ENCODE measurements around the gene CNGA1. TPM values are rescaled to one million over a fixed set of nuclear protein-coding genes. Genes with fewer than 3 reads are reported as not detected.

CNGA1 gene
- total and polyA plus RNA-seq, 8 donors = 0.73 to 2.0 (median 1.5) TPM; not detected in 1

GRCh38 chr4:48038666-48039065 is 22.2 kb upstream of the CNGA1 start:
- no peaks in the 10 kb centered on the region for H3K36me3 ChIP-seq
- ATAC-seq = no peak
- intact Hi-C loops (cut with DNase I) = no loop called here

GRCh38 chr4:48037117-48037462 is 20.6 kb upstream of the CNGA1 start:
- Histone ChIP-seq H3K4me1 (no peaks in the 10 kb centered on the region), H3K4me3 (no peak overlapping the region), H3K9me3 (no peaks in the 10 kb centered on the region), H3K27me3 (peaks cover 0 to 8% of the 10 kb centered on the region in 2 donors), H3K27ac (no peak overlapping the region), H3K36me3 (no peaks in the 10 kb centered on the region)
- no peak for ATAC-seq
- TF ChIP-seq, protein P1, sequence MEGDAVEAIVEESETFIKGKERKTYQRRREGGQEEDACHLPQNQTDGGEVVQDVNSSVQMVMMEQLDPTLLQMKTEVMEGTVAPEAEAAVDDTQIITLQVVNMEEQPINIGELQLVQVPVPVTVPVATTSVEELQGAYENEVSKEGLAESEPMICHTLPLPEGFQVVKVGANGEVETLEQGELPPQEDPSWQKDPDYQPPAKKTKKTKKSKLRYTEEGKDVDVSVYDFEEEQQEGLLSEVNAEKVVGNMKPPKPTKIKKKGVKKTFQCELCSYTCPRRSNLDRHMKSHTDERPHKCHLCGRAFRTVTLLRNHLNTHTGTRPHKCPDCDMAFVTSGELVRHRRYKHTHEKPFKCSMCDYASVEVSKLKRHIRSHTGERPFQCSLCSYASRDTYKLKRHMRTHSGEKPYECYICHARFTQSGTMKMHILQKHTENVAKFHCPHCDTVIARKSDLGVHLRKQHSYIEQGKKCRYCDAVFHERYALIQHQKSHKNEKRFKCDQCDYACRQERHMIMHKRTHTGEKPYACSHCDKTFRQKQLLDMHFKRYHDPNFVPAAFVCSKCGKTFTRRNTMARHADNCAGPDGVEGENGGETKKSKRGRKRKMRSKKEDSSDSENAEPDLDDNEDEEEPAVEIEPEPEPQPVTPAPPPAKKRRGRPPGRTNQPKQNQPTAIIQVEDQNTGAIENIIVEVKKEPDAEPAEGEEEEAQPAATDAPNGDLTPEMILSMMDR (IDR thresholded peaks at IDR 0.05) = no peak
- intact Hi-C loops (cut with DNase I) = no loop called here
- no peak for DNase-seq

More at GRCh38 chr4:48038666-48039065, 22.2 kb upstream of the CNGA1 start:
- H3K4me1 ChIP-seq = no peaks in the 10 kb centered on the region
- TF ChIP-seq, protein P1 (IDR thresholded peaks at IDR 0.05) = no peak
- H3K9me3 ChIP-seq = no peaks in the 10 kb centered on the region
- no peak overlapping the region for H3K27ac ChIP-seq
- DNase-seq = no peak
- H3K4me3 ChIP-seq = no peak overlapping the region
- H3K27me3 ChIP-seq = peaks cover 0 to 8% of the 10 kb centered on the region in 2 donors

DNA sequence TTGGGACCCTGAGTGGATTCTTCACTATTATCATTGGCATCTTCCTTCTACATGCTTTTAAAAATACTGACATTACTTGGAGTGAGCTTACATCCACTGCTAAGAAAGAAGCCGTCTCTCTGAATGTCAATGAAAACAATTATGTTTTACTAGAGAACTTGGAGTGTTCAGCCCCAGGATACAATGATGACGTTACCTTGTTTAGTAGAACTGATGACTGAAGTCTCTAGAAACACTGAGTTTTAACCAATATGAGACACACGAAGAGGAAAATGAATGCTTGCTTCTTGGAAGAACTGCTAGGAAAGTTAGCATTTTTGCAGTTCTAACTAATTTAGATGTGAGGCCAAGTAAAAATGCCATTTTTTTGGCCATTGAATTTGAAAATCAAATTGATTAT is 19.5 kb upstream of the CNGA1 start:
- no peak for ATAC-seq
- Histone ChIP-seq H3K4me3 (no peak overlapping the region), H3K27me3 (peaks cover 0 to 4% of the 10 kb centered on the region in 2 donors), H3K9me3 (no peaks in the 10 kb centered on the region), H3K36me3 (no peaks in the 10 kb centered on the region), H3K4me1 (no peaks in the 10 kb centered on the region), H3K27ac (no peak overlapping the region)
- intact Hi-C loops (cut with DNase I) = no loop called here
- TF ChIP-seq, protein P1 (IDR thresholded peaks at IDR 0.05) = no peak
- DNase-seq = no peak

DNA sequence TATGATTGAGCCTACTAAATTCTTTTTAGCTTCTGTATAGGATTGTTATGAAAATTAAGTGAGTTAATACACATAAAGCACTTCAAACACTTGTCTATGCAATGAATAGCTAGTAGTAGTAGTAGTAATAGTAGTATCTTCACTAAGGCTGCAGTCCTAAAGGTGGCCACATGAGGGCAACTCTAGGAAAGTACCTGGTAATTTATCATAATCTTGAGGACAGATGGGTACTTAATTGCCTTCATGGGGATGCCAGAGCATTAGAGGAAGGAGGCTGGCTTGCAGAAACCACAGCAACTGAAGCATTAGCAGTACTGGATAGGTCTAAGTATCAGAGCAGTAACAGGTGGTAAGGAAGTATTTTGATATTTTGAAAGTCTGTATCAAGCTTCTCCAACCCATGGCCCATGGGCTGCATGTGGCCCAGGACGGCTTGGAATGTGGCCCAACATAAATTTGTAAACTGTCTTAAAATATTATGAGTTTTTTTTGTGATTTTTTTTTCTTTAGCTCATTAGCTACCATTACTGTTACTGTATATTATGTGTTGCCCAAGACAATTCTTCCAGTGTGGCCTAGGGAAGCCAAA is 17.4 kb upstream of the CNGA1 start:
- DNase-seq (no peak), ATAC-seq (peak; percentile 60)
- Histone ChIP-seq H3K4me1 (no peaks in the 10 kb centered on the region), H3K27ac (no peak overlapping the region), H3K27me3 (no peaks in the 10 kb centered on the region), H3K9me3 (no peaks in the 10 kb centered on the region), H3K4me3 (no peak overlapping the region), H3K36me3 (no peaks in the 10 kb centered on the region)
- intact Hi-C loops (cut with DNase I) = no loop called here
- TF ChIP-seq, protein P1 (IDR thresholded peaks at IDR 0.05) = peak; percentile 29 to 49

DNA sequence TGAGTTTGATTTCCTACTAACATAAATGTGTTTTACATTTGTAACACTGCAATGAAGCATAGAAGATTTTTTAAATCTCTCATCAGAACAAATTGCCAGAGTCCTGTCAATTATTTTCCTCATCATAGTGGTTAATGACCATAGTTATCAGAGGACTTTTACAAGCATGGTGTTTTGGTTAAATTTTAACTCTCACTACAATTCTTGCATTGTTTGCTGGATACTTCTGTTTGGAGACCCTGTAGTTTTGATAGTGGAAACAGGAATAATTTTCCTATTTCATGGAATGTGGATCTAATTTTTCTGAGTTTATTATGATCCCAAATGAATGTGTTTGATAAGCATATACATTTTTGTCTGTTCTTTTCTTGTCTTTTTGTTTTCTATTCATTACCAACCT is 16.9 kb upstream of the CNGA1 start:
- no peak overlapping the region for H3K27ac ChIP-seq
- H3K27me3 ChIP-seq = no peaks in the 10 kb centered on the region
- ATAC-seq = no peak
- DNase-seq = no peak
- H3K4me1 ChIP-seq = no peaks in the 10 kb centered on the region
- TF ChIP-seq, protein P1 (IDR thresholded peaks at IDR 0.05) = no peak
- no peaks in the 10 kb centered on the region for H3K9me3 ChIP-seq
- intact Hi-C loops (cut with DNase I) = no loop called here
- no peak overlapping the region for H3K4me3 ChIP-seq
- no peaks in the 10 kb centered on the region for H3K36me3 ChIP-seq

All from left lung (tissue), 10 donors.